ENCODE measurements around the gene UBL4A. TPM values are rescaled to one million over a fixed set of nuclear protein-coding genes. Genes with fewer than 3 reads are reported as not detected.
A peak's percentile ranks its signal among the peaks of the same experiment; 100 is the strongest.

The UBL4A gene
- total RNA-seq, 4 donors from 2014 or later = 20.6 to 45.9 (median 34.6) TPM

DNA sequence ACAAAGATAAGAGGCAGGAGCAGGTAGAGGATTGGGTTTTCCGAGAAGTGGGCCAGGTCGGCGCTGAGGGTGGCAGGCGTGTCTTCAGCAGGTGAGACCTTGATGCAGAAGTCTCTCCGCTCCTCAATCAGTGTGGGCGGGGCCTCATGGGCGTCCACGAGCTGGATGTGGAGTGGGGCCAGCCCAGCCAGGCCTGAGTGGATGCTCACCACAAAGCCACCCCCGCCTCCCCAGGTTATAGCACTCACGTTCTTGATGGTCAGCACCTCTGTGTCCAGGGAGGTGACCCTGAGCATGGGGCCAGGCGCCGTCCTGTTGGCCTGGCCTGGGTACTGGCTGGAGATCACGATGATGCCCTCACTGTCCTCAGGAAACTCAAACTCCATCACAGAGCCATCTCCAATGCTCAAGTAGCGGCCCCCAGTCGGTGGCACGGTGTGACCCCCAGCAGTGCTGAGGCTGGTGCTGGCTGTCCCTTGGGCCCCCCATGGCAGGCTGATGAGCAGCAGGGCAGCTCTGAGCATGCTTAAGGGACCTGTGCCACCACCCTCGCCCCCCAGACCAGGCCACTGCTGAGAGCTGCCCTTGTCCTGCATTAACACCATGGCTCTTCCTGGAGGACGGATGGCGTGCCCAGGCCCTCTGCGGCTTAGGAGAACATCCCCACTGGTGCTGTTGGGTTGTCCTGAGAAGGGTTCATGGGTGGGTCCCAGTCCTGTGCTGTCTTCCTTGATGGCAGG, 2.1 kb upstream of the UBL4A start:
- peaks cover 0 to 21% (median 6%) of the 10 kb centered on the region in 4 donors for H3K4me1 ChIP-seq

DNA sequence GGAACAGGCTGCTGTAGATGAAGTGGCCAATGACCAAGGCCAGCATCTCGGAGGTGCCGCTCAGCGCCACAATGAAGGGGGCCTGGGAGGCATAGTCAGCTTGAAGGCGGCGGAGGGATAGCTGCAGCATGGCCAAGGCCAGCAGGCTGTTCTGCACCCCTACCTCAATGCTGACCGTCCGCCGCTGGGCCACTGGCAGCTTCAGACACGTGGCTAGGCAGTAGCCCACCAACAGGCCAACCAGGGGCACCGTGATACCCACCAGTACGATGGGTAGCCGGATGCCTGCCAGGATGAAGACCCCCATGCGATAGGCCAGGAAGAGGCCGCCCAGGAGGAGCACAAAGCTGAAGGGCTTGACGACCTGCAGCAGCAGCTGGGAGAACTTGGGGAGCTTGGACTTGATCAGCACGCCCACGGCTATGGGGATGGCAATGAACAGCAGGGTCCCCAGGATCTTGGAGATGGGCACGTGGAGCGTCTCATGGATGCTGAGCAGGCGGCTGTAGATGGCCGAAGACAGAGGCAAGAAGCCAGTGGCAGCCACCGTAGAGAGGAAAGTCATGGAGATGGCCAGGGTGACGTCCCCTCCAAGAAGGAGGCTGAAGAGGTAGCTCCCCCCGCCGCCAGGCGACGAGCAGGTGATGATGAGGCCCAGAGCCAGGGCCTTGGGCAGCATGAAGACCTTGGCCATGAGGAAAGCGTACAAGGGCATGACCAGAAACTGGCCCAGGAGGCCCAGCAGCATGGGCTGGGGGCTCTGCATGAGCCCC, 1.3 kb upstream of the UBL4A start:
- TF ChIP-seq, protein P1, sequence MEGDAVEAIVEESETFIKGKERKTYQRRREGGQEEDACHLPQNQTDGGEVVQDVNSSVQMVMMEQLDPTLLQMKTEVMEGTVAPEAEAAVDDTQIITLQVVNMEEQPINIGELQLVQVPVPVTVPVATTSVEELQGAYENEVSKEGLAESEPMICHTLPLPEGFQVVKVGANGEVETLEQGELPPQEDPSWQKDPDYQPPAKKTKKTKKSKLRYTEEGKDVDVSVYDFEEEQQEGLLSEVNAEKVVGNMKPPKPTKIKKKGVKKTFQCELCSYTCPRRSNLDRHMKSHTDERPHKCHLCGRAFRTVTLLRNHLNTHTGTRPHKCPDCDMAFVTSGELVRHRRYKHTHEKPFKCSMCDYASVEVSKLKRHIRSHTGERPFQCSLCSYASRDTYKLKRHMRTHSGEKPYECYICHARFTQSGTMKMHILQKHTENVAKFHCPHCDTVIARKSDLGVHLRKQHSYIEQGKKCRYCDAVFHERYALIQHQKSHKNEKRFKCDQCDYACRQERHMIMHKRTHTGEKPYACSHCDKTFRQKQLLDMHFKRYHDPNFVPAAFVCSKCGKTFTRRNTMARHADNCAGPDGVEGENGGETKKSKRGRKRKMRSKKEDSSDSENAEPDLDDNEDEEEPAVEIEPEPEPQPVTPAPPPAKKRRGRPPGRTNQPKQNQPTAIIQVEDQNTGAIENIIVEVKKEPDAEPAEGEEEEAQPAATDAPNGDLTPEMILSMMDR (IDR thresholded peaks at IDR 0.05) = no peak
- no peak for TF ChIP-seq POLR2A (IDR thresholded peaks at IDR 0.05)
- Histone ChIP-seq H3K9me3 (no peaks in the 10 kb centered on the region), H3K4me3 (no peak overlapping the region), H3K27ac (peak overlapping the region in 1 of 4 donors; percentile 90), H3K4me1 (peaks cover 0 to 21% (median 6%) of the 10 kb centered on the region in 4 donors), H3K27me3 (no peaks in the 10 kb centered on the region), H3K36me3 (peaks cover 0 to 7% (median 0%) of the 10 kb centered on the region in 3 donors)
- DNase-seq = no peak

More for the DNA sequence above, 2.1 kb upstream of the UBL4A start:
- Histone ChIP-seq H3K27ac (no peak overlapping the region), H3K4me3 (no peak overlapping the region), H3K36me3 (peaks cover 0 to 7% (median 0%) of the 10 kb centered on the region in 3 donors), H3K27me3 (no peaks in the 10 kb centered on the region), H3K9me3 (no peaks in the 10 kb centered on the region)
- no peak for TF ChIP-seq POLR2A (IDR thresholded peaks at IDR 0.05)
- TF ChIP-seq, protein P1 (IDR thresholded peaks at IDR 0.05) = no peak
- peak in 1 of 3 donors; percentile 45 for DNase-seq

DNA sequence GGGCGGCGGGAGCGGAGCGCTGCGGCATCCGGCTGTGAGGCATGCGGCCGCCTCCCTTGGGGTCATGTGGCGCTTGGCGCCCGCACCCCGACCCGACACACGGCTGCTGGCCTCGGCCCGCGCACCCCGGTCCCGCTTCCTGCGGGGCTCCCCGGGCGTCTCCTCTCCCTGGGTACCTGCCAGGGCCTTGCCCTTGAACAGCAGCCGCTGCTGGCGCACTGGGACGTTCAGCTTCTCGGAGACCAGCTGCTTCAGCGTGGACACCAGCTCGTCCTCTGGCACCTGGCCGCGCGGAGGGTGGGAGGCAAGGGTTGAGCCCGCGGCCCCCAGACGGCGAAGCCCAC, 391 bp downstream of the UBL4A start:
- Histone ChIP-seq H3K36me3 (peaks cover 0 to 7% (median 0%) of the 10 kb centered on the region in 3 donors), H3K4me1 (peaks cover 0 to 21% (median 6%) of the 10 kb centered on the region in 4 donors), H3K4me3 (peak overlapping the region; percentile 63 to 77 (median 72)), H3K27ac (peak overlapping the region; percentile 85 to 91 (median 88)), H3K27me3 (no peaks in the 10 kb centered on the region), H3K9me3 (no peaks in the 10 kb centered on the region)
- TF ChIP-seq, protein P1 (IDR thresholded peaks at IDR 0.05) = no peak
- TF ChIP-seq POLR2A (IDR thresholded peaks at IDR 0.05) = no peak
- peak in 2 of 3 donors; percentile 56 to 61 for DNase-seq

DNA sequence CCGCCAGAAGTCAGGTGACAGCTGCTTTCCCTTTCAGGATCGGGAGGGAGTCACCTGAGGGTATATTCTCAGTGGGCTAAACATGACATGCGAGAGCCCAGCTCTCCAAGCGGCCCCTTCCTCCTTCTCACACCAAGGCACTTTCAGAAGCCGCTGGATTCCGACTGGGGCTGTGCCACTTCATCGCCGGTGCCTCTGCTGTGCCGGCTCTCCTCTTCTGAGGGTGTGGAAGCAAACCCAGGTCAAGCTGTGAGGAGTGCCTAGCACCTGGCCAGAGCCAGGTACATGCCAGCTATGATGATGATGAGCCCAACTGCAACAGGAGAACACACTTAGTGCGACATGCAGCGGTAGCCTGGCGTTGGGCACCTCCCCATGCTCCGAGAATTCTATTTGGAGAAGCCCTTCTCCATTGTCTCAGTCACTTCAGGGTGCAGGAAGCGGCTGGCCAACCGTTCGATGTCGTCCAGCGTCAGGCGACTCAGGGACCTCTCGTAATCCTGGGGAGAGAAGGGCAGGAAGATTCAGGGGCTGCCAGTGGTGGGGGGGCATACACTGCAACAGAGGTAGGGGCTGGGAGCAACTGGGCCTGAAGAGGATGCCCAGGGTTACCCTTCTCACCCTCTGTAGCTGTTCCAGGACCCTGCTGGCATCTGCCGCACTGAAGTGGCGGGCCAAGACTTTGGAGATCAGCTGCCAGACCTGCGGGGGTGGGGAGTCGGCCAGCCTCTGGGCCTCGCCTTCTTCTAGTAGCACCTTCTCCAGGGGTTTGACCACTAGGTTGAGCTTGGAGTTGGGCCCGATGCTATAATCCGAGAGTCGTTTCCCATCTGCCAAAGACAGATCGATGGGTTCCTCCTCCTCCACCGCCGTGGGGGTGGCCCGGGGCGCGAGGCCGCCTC, 1.0 kb downstream of the UBL4A start:
- H3K27me3 ChIP-seq = no peaks in the 10 kb centered on the region
- DNase-seq = no peak
- no peak for TF ChIP-seq POLR2A (IDR thresholded peaks at IDR 0.05)
- H3K4me3 ChIP-seq = peak overlapping the region; percentile 63 to 77 (median 72)
- peak overlapping the region; percentile 85 to 91 (median 88) for H3K27ac ChIP-seq
- H3K4me1 ChIP-seq = peaks cover 0 to 21% (median 6%) of the 10 kb centered on the region in 4 donors
- H3K36me3 ChIP-seq = peaks cover 0 to 7% (median 0%) of the 10 kb centered on the region in 3 donors
- no peaks in the 10 kb centered on the region for H3K9me3 ChIP-seq

DNA sequence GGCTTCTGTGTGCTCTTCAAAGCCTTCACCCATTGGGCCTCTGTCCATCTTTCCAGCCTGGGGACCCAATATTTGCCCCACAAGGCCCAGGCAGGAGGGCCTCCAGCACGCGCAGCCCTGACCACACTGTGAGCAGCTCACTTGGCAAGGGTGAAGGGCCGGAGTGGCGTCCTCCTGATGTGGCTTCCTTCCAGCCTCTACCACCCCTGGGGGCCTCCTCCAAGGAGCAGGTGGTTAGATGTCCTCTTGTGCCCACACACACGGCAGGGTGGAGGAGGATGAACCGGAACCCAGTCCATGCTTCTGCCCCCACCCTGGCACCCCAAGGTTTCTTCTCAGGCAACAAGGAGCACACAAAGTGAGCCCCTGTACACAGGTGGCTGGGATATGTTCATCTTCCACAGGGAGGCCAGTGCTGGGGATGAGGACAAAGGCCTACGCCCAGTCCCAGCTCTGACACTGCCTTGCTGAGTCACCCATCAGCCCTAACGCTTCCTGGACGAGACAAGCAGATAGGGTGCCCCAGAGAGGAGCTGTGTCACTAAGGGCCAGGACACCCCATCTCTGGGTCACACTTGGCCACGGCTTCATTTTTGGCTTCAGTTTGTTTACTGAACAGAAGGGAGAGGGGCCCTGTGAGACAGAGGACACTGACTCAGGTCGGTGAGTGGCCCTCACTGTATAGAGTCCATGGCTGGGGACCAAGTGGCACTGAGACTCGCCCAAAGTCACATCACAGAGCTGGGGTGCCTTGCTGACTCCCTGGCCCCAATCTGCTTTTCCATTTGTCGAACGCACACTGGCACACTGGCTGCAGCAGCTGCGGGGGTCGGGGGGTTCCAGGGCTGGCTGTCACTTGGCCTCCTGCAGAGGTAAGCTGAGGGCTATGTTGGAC, 1.9 kb downstream of the UBL4A start:
- peak in 2 of 3 donors; percentile 57 to 73 for DNase-seq

More for the DNA sequence above, 1.9 kb downstream of the UBL4A start:
- H3K27ac ChIP-seq = peak overlapping the region in 1 of 4 donors; percentile 91
- peaks cover 0 to 7% (median 0%) of the 10 kb centered on the region in 3 donors for H3K36me3 ChIP-seq
- peak in 1 of 2 donors; percentile 57 for TF ChIP-seq POLR2A (IDR thresholded peaks at IDR 0.05)
- TF ChIP-seq, protein P1 (IDR thresholded peaks at IDR 0.05) = no peak
- H3K4me3 ChIP-seq = no peak overlapping the region
- H3K27me3 ChIP-seq = no peaks in the 10 kb centered on the region
- no peaks in the 10 kb centered on the region for H3K9me3 ChIP-seq
- peaks cover 0 to 21% (median 4%) of the 10 kb centered on the region in 4 donors for H3K4me1 ChIP-seq

Measured in Peyer's patch (tissue), 4 donors.